Fibroblast of skin of left quadriceps (primary cell): ENCODE measurements around the gene UBXN1.
"Not testable (repeated sequence)": the region's sequence is repeated elsewhere in the genome, so short reads cannot be mapped to it uniquely, and the experiment has no call there.

Experiments
- DNase-seq, 2 experiments: peaks; one replicate each; pipeline ENCODE4 v3.0.0-alpha.2; 2013; ENCODE audit warnings: low read depth in 2 of 2

UBXN1 gene

GRCh38 chr11:62708392-62708791 lies 29.5 kb upstream of the UBXN1 start:
- no peak for DNase-seq

GRCh38 chr11:62707277-62707861 lies 28.5 kb upstream of the UBXN1 start, which contains the start of the genes BSCL2 and GNG3:
Gene BSCL2 (minus strand): TSS chr11:62707424. CDS start chr11:62707195, 229 bp downstream.
Gene GNG3 (plus strand): TSS chr11:62707676. CDS start chr11:62708296, 620 bp downstream.
- DNase-seq: no peak

- no peak for DNase-seq
Observed at GRCh38 chr11:62706850-62707247, 28.0 kb upstream of the UBXN1 start.

GRCh38 chr11:62705880-62706849 lies 27.3 kb upstream of the UBXN1 start:
- peak; percentile 82 to 84 for DNase-seq

GRCh38 chr11:62705413-62705812 lies 26.5 kb upstream of the UBXN1 start:
- DNase-seq: no peak

- not testable (repeated sequence) for DNase-seq
Observed at GRCh38 chr11:62703921-62704320, 25.0 kb upstream of the UBXN1 start.

GRCh38 chr11:62702246-62702645 lies 23.4 kb upstream of the UBXN1 start:
- no peak for DNase-seq

- DNase-seq: peak; percentile 51 to 52
Observed at GRCh38 chr11:62694455-62695167, 15.7 kb upstream of the UBXN1 start.

- not testable (repeated sequence) for DNase-seq
Observed at GRCh38 chr11:62693624-62694023, 14.8 kb upstream of the UBXN1 start.

GRCh38 chr11:62689421-62690183 lies 10.7 kb upstream of the UBXN1 start, which contains the start of gene LRRN4CL:
Gene LRRN4CL (minus strand): TSS chr11:62689530. CDS start chr11:62688508, 1,022 bp downstream.
- peak; percentile 97 for DNase-seq

GRCh38 chr11:62688491-62688890 lies 9.6 kb upstream of the UBXN1 start:
- no peak for DNase-seq

- DNase-seq: no peak
Observed at GRCh38 chr11:62687508-62688396, 8.9 kb upstream of the UBXN1 start.

- DNase-seq: no peak
Observed at GRCh38 chr11:62682518-62682917, 3.6 kb upstream of the UBXN1 start.

GRCh38 chr11:62680825-62681240 lies 2.0 kb upstream of the UBXN1 start:
- peak; percentile 66 to 67 for DNase-seq

- no peak for DNase-seq
Observed at GRCh38 chr11:62678433-62678769, 472 bp downstream of the UBXN1 start.

GRCh38 chr11:62677714-62678113 lies 1.2 kb downstream of the UBXN1 start:
- no peak for DNase-seq

- no peak for DNase-seq
Observed at GRCh38 chr11:62677156-62677555, 1.7 kb downstream of the UBXN1 start.

- no peak for DNase-seq
Observed at GRCh38 chr11:62676698-62677097, 2.2 kb downstream of the UBXN1 start.

- DNase-seq: not testable (repeated sequence)
Observed at GRCh38 chr11:62675415-62675814, 3.5 kb downstream of the UBXN1 start.

- DNase-seq: no peak
Observed at GRCh38 chr11:62673196-62673525, 5.7 kb downstream of the UBXN1 start.
